Karpas-422 (cell line): ENCODE results near the gene PDE6D. TPM values are rescaled to one million over a fixed set of nuclear protein-coding genes. Genes with fewer than 3 reads are reported as not detected.

ENCODE experiments used
- DNase-seq: peaks from one replicate; pipeline ENCODE4 v3.0.0-alpha.2; 2015
- H2AFZ ChIP-seq: fragments of 200-600 bp; sonication (generic); 2 replicates; pipeline ENCODE4 v1.6.1; 2014; ENCODE audit warnings: antibody characterized with exemption, low read length, mixed read lengths
- H3K27ac ChIP-seq: fragments of 200-600 bp; sonication (generic); 2 replicates; pipeline ENCODE4 v1.5.1; 2014; ENCODE audit warnings: mild to moderate bottlenecking, low read length, moderate library complexity
- H3K27me3 ChIP-seq: fragments of 200-600 bp; sonication (generic); 2 replicates; pipeline ENCODE4 v1.6.1; 2014; ENCODE audit warnings: low read length, mixed read lengths
- H3K36me3 ChIP-seq: fragments of 200-600 bp; sonication (generic); 2 replicates; pipeline ENCODE4 v1.6.1; 2014; ENCODE audit warnings: low read length, mixed read lengths; ENCODE audit not compliant: insufficient read depth
- H3K4me1 ChIP-seq: fragments of 200-600 bp; sonication (generic); 2 replicates; pipeline ENCODE4 v1.6.1; 2014; ENCODE audit warnings: mild to moderate bottlenecking, low read length, mixed read lengths
- H3K4me2 ChIP-seq: fragments of 200-600 bp; sonication (generic); 2 replicates; pipeline ENCODE4 v1.6.1; 2014; ENCODE audit warnings: low read length, low read depth, mild to moderate bottlenecking; ENCODE audit not compliant: poor library complexity, severe bottlenecking
- H3K4me3 ChIP-seq: fragments of 200-600 bp; sonication (generic); 2 replicates; pipeline ENCODE4 v1.5.1; 2014; ENCODE audit warnings: mild to moderate bottlenecking, antibody characterized with exemption, low read length, mixed read lengths
- H3K79me2 ChIP-seq: fragments of 200-600 bp; sonication (generic); 2 replicates; pipeline ENCODE4 v1.6.1; 2014; ENCODE audit warnings: mild to moderate bottlenecking, low read length, mixed read lengths
- H3K9ac ChIP-seq: fragments of 200-600 bp; sonication (generic); 2 replicates; pipeline ENCODE4 v1.6.0; 2014; ENCODE audit warnings: low read length
- H3K9me2 ChIP-seq: fragments of 200-600 bp; sonication (generic), shearing (Covaris generic); replicated peaks from 2 replicates; pipeline ENCODE4 v1.6.0; 2014; ENCODE audit warnings: mild to moderate bottlenecking, low read length, moderate library complexity; ENCODE audit not compliant: insufficient read depth
- H3K9me3 ChIP-seq: fragments of 300-700, 200-600 bp; sonication (generic); 2 replicates; pipeline ENCODE4 v1.6.1; 2014; ENCODE audit warnings: low read length, mixed read lengths
- H4K20me1 ChIP-seq: fragments of 200-600 bp; sonication (generic); 2 replicates; pipeline ENCODE4 v1.6.1; 2014; ENCODE audit warnings: mild to moderate bottlenecking, antibody characterized with exemption, low read length, low read depth; ENCODE audit not compliant: insufficient read depth
- total RNA-seq: library from RNA; depleted of rRNA; stranded (reverse); fragments of >200 nt; shearing (Covaris generic); gene quantifications from 2 replicates; pipeline ENCODE4 v1.2.3, GENCODE V29; 2014; ENCODE audit warnings: low replicate concordance

PDE6D gene
- total RNA-seq, 1 experiment from 2014 or later = 87.8 TPM

DNA sequence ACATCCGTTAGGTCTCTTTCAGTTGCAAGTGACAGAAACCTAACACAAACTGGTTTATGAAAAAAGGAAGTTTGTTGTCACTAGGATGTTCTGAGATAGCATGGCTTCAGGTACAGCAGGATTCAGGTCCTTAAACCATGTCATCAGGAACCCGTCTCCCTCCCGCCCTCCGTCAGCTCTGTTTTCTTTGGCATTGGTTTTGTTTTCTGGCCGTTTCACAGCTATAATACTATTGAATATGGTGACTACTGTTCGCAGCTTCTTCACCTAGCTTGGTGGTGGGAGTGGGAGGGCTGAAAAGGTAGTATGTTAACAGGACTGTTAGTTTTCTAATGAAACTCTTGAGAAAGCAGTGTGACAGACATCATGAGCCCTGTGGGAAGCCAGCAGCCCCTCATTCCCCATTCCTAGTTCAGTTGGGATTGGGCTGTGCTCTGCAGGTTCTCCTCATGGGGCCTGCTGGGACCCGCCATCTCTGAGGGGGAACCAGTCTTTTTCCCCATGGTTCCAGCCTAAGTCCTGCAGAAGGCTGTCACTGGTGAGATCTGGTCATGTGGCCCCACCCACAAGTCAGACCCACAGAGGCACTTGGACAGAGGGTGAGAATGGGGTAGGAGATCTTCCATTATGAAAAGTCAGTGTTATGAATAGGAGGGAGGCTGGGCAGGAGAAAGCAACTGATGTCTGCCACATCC, 60.6 kb downstream of the PDE6D start:
- Histone ChIP-seq H3K79me2 (no peaks in the 10 kb centered on the region), H3K4me3 (no peak overlapping the region), H3K4me2 (no peak overlapping the region), H3K27me3 (no peaks in the 10 kb centered on the region), H4K20me1 (no peaks in the 10 kb centered on the region), H3K36me3 (no peaks in the 10 kb centered on the region), H2AFZ (no peak overlapping the region), H3K9me3 (no peaks in the 10 kb centered on the region), H3K27ac (no peak overlapping the region), H3K4me1 (peaks cover 29% of the 10 kb centered on the region), H3K9me2 (no peaks in the 10 kb centered on the region), H3K9ac (no peak overlapping the region)
- no peak for DNase-seq

GRCh38 chr2:231718799-231719198, 62.3 kb downstream of the PDE6D start:
- no peaks in the 10 kb centered on the region for H3K36me3 ChIP-seq
- H3K9me2 ChIP-seq = no peaks in the 10 kb centered on the region
- H3K79me2 ChIP-seq = no peaks in the 10 kb centered on the region
- no peak overlapping the region for H3K27ac ChIP-seq
- H4K20me1 ChIP-seq = no peaks in the 10 kb centered on the region
- peaks cover 28% of the 10 kb centered on the region for H3K4me1 ChIP-seq
- no peaks in the 10 kb centered on the region for H3K9me3 ChIP-seq
- H2AFZ ChIP-seq = no peak overlapping the region
- H3K9ac ChIP-seq = no peak overlapping the region
- no peak for DNase-seq
- H3K4me2 ChIP-seq = no peak overlapping the region
- H3K4me3 ChIP-seq = no peak overlapping the region
- no peaks in the 10 kb centered on the region for H3K27me3 ChIP-seq

DNA sequence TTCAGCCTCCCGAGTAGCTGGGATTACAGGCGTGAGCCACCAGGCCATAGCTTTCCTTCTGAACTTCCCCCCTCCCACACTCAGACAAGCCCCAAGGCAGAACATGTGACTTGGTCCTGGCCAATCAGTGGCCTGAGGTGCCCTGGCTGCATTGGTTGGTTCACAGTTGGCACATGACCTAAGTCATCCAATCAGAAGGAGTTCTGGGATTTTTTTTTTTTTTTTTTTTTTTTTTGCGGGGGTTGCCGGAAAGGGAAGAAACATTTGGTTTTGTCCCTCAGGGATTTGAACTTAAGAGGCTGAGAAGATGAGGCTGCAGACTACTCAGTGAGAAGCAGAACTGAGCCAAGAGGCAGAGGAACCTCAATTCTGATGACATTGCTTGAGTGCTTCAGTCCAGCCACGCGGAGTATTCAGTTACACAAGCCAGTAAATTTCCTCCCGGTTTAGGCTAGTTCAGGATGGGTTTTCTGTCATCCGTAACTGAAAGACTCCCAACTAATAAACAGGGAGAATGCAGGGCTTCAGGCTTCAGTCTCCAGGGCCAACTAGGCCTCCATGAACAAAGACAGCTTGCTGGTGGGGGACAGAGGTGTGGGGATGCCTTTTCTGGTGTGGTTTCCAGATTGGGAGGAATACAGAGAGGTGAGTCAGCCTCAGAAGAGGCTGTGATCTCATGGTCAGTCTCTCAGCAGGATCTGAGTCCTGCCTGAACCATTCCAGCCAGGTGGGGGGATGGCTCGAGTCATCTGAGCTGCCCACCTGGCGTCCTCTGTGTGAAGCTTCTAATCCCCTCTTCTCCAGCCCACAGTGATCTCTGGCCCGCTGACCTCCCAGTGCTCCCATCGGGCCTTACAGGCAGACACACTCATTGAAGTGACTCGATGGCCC, 63.6 kb downstream of the PDE6D start:
- H3K4me2 ChIP-seq = peak overlapping the region; percentile 60
- H3K9me3 ChIP-seq = no peaks in the 10 kb centered on the region
- no peaks in the 10 kb centered on the region for H3K9me2 ChIP-seq
- peak overlapping the region; percentile 68 for H3K9ac ChIP-seq
- H3K27ac ChIP-seq = peak overlapping the region; percentile 92
- H4K20me1 ChIP-seq = no peaks in the 10 kb centered on the region
- H3K36me3 ChIP-seq = peaks cover under 1% of the 10 kb centered on the region; the same call in 1 of the 2 replicates
- peak; percentile 100 for DNase-seq
- H3K27me3 ChIP-seq = no peaks in the 10 kb centered on the region
- H3K4me3 ChIP-seq = peak overlapping the region; percentile 48
- no peaks in the 10 kb centered on the region for H3K79me2 ChIP-seq
- H2AFZ ChIP-seq = no peak overlapping the region
- peaks cover 32% of the 10 kb centered on the region for H3K4me1 ChIP-seq

GRCh38 chr2:231716666-231717280, 64.3 kb downstream of the PDE6D start:
- peaks cover 7% of the 10 kb centered on the region for H3K79me2 ChIP-seq
- no peak overlapping the region for H3K4me3 ChIP-seq
- H3K4me2 ChIP-seq = no peak overlapping the region
- DNase-seq = peak; percentile 58
- H3K9me2 ChIP-seq = no peaks in the 10 kb centered on the region
- H3K36me3 ChIP-seq = peaks cover 8% of the 10 kb centered on the region
- peaks cover 7% of the 10 kb centered on the region; the same call in 1 of the 2 replicates for H4K20me1 ChIP-seq
- H3K9me3 ChIP-seq = no peaks in the 10 kb centered on the region
- H3K27ac ChIP-seq = peak overlapping the region; percentile 51
- peaks cover 39% of the 10 kb centered on the region for H3K4me1 ChIP-seq
- no peak overlapping the region for H3K9ac ChIP-seq
- H3K27me3 ChIP-seq = no peaks in the 10 kb centered on the region
- no peak overlapping the region for H2AFZ ChIP-seq

DNA sequence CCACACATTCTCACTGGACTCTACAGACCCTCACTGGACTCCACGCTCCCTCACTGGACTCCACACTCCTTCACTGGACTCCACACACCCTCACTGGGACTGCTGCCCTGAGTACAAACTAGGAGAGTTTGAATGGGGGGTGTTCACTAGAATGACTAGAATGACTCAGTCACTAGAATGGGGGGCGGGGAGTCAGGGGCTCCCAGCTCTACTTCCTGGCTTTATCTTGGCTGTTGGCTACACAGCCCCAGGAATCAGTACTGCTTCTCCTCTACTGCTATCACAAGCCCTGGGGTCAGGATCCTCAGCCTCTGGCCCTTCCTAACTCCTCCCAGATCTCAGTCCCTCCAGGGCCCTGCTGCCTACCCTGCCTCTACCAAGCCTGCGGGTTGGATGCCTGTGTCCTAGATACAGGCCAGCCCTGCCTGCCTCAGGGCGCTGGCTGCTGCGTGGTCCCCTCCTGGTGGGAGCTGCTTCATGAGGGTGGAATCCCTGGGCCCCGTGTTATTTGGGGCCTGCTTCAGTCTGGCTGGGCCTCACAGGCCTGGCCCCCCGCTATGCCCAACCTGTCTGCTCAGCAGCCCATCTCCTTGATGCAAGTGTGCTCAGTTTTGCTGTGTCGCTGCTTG, 65.0 kb downstream of the PDE6D start:
- no peaks in the 10 kb centered on the region for H3K9me2 ChIP-seq
- peaks cover 42% of the 10 kb centered on the region for H3K4me1 ChIP-seq
- no peaks in the 10 kb centered on the region for H3K27me3 ChIP-seq
- peak overlapping the region; percentile 51 for H3K27ac ChIP-seq
- H3K9ac ChIP-seq = no peak overlapping the region
- H4K20me1 ChIP-seq = peaks cover 14% of the 10 kb centered on the region
- DNase-seq = peak; percentile 64
- peaks cover 14% of the 10 kb centered on the region for H3K79me2 ChIP-seq
- peaks cover 15% of the 10 kb centered on the region for H3K36me3 ChIP-seq
- no peaks in the 10 kb centered on the region for H3K9me3 ChIP-seq
- H3K4me3 ChIP-seq = no peak overlapping the region
- no peak overlapping the region for H2AFZ ChIP-seq
- H3K4me2 ChIP-seq = no peak overlapping the region

DNA sequence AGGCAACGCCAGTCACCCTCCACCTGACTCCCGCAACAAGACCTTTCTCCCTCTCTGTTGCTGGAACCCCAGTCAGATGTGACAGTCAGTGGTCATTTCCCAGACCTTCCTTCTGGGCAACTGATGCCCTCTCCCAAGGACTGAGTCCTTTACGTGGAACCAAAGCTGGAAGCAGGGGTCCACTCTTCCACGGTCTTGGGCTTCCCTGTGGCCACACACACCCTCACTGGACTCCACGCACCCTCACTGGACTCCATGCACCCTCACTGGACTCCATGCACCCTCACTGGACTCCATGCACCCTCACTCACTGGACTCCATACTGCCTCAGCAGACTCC, 65.6 kb downstream of the PDE6D start:
- no peak overlapping the region for H3K27ac ChIP-seq
- no peak overlapping the region for H3K4me2 ChIP-seq
- no peaks in the 10 kb centered on the region for H3K9me2 ChIP-seq
- no peaks in the 10 kb centered on the region for H3K27me3 ChIP-seq
- peaks cover 20% of the 10 kb centered on the region for H4K20me1 ChIP-seq
- no peak overlapping the region for H3K9ac ChIP-seq
- H3K4me3 ChIP-seq = no peak overlapping the region
- H3K9me3 ChIP-seq = no peaks in the 10 kb centered on the region
- H3K4me1 ChIP-seq = peaks cover 41% of the 10 kb centered on the region
- no peak for DNase-seq
- peaks cover 21% of the 10 kb centered on the region for H3K36me3 ChIP-seq
- H2AFZ ChIP-seq = no peak overlapping the region
- peaks cover 21% of the 10 kb centered on the region for H3K79me2 ChIP-seq

- Histone ChIP-seq H3K9ac (peak overlapping the region; percentile 7; the same call in 1 of the 2 replicates), H2AFZ (no peak overlapping the region), H3K27me3 (no peaks in the 10 kb centered on the region), H3K79me2 (peaks cover 25% of the 10 kb centered on the region), H3K4me2 (no peak overlapping the region), H3K9me3 (no peaks in the 10 kb centered on the region), H3K9me2 (no peaks in the 10 kb centered on the region), H3K36me3 (peaks cover 25% of the 10 kb centered on the region), H3K27ac (peak overlapping the region; percentile 79), H3K4me1 (peaks cover 40% of the 10 kb centered on the region), H4K20me1 (peaks cover 23% of the 10 kb centered on the region), H3K4me3 (no peak overlapping the region)
- peak; percentile 94 for DNase-seq
Measured at GRCh38 chr2:231714639-231715498, 66.2 kb downstream of the PDE6D start.
